PFSK-1 (cell line): ENCODE measurements around the gene ENOSF1.

Experiments
- FOXP2 ChIP-seq: optimal IDR thresholded peaks from 2 replicates; pipeline ENCODE3; 2011; ENCODE audit warnings: borderline replicate concordance, control low read depth, inconsistent platforms; ENCODE audit not compliant: insufficient read depth; ENCODE audit errors: extremely low read length, extremely low read depth
- POLR2AphosphoS5 ChIP-seq: IDR thresholded peaks from 2 replicates; pipeline ENCODE4 v1.6.1; 2012; ENCODE audit warnings: low read depth, mild to moderate bottlenecking, control low read depth, low read length, moderate library complexity
- SIN3A ChIP-seq: IDR thresholded peaks from 2 replicates; pipeline ENCODE4 v1.6.1; 2012; ENCODE audit warnings: mild to moderate bottlenecking, low read length, moderate library complexity, borderline replicate concordance; ENCODE audit not compliant: insufficient read depth
- TAF1 ChIP-seq: IDR thresholded peaks from 2 replicates; pipeline ENCODE4 v1.6.1; 2012; ENCODE audit warnings: low read length, control low read depth, borderline replicate concordance; ENCODE audit not compliant: insufficient read depth
- TF ChIP-seq, protein P1 (sequence below), 2 experiments: IDR thresholded peaks; 2 replicates each; pipeline versions ENCODE4 v1.6.1 to v1.8.0; 2011 to 2012; ENCODE audit warnings: low read depth in 2 of 2, low read length in 2 of 2, control low read depth in 1 of 2, inconsistent platforms in 1 of 2, mild to moderate bottlenecking in 1 of 2, moderate library complexity in 1 of 2; ENCODE audit not compliant: insufficient read depth in 1 of 2

ENOSF1 gene

DNA sequence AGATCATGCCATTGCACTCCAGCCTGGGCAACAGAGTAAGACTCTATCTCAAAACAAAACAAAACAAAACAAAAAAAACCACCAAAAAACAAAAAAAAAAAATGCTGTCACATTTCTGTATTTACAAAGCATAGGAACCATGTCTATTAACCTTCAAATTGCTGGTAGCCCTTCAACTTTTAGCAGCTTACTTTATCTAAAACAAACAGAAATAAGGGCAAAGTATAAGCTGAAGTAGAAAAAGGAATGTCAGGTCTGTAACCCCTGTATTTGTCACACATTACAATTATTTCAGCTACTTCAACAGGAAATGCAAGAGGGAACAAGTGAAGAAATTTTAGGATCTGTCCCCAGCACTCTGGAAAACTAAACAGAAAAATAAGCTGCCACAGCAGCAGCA lies 29.6 kb downstream of the ENOSF1 start:
- no peak for TF ChIP-seq FOXP2
- TF ChIP-seq TAF1 = no peak
- TF ChIP-seq POLR2AphosphoS5 = no peak
- TF ChIP-seq, protein P1, sequence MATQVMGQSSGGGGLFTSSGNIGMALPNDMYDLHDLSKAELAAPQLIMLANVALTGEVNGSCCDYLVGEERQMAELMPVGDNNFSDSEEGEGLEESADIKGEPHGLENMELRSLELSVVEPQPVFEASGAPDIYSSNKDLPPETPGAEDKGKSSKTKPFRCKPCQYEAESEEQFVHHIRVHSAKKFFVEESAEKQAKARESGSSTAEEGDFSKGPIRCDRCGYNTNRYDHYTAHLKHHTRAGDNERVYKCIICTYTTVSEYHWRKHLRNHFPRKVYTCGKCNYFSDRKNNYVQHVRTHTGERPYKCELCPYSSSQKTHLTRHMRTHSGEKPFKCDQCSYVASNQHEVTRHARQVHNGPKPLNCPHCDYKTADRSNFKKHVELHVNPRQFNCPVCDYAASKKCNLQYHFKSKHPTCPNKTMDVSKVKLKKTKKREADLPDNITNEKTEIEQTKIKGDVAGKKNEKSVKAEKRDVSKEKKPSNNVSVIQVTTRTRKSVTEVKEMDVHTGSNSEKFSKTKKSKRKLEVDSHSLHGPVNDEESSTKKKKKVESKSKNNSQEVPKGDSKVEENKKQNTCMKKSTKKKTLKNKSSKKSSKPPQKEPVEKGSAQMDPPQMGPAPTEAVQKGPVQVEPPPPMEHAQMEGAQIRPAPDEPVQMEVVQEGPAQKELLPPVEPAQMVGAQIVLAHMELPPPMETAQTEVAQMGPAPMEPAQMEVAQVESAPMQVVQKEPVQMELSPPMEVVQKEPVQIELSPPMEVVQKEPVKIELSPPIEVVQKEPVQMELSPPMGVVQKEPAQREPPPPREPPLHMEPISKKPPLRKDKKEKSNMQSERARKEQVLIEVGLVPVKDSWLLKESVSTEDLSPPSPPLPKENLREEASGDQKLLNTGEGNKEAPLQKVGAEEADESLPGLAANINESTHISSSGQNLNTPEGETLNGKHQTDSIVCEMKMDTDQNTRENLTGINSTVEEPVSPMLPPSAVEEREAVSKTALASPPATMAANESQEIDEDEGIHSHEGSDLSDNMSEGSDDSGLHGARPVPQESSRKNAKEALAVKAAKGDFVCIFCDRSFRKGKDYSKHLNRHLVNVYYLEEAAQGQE (IDR thresholded peaks at IDR 0.05; ENCODE audit: insufficient read depth in 1 of 2, low read depth in 2 of 2, low read length in 2 of 2) = no peak
- TF ChIP-seq SIN3A = no peak

DNA sequence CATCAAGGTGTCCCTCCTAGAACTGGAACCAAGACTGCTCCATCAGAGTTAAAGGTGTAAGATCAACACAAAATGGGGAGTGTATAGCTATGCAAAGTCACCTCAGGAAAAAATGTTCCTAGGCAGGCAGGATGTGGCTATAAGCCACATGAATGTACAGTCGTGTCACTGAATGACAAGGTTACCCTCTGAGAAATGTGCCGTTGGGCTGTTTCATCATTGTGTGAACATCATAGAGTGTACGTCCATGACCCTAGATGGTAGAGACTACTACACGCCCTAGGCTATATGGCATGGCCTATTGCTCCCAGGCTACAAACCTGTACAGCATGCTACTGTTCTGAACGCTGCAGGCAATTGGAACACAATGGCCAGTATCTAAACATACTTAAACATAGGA lies 30.4 kb downstream of the ENOSF1 start:
- TF ChIP-seq, protein P1 (IDR thresholded peaks at IDR 0.05; ENCODE audit: insufficient read depth in 1 of 2, low read depth in 2 of 2, low read length in 2 of 2) = no peak
- TF ChIP-seq SIN3A = no peak
- no peak for TF ChIP-seq TAF1
- no peak for TF ChIP-seq FOXP2
- no peak for TF ChIP-seq POLR2AphosphoS5

DNA sequence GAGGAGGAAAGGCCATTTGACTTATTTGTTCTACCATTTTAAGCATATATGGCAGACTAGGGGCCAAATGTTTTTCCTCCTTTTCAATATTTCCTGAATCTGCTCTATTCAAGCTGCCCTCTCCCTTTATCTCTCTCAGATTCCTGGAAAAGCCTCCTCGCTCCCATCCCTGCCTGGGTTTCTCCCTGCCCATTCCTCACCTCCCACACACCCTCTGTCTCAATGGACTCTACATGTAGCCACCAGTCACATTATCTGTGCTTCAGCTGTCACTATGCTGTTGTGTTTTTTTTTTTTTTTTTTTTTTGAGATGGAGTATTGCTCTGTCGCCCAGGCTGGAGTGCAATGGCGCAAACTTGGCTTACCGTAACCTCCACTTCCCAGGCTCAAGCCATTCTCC lies 32.0 kb downstream of the ENOSF1 start:
- TF ChIP-seq FOXP2 = no peak
- no peak for TF ChIP-seq TAF1
- TF ChIP-seq, protein P1 (IDR thresholded peaks at IDR 0.05; ENCODE audit: insufficient read depth in 1 of 2, low read depth in 2 of 2, low read length in 2 of 2) = no peak
- TF ChIP-seq SIN3A = no peak
- TF ChIP-seq POLR2AphosphoS5 = no peak

DNA sequence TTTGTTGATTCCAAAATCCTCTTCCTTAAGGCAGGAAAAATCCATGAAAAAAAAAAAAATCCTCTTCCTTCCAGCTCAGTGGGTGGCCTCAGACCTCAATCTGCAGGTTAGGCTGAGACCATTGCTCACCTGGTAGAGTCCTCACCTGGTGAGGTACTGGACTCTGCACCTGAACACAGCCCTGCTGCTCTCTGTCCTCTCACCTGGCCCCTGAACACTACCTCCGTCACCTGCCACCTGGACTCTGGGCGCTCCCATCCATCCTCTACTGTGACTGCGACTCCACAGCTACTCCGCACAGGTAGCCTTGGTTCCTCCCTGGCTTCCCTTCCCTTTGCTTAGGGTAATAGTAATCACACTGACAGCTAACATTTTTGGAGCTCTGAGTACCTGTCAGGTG lies 32.9 kb downstream of the ENOSF1 start:
- TF ChIP-seq FOXP2 (no peak), POLR2AphosphoS5 (no peak), SIN3A (no peak), TAF1 (no peak)

DNA sequence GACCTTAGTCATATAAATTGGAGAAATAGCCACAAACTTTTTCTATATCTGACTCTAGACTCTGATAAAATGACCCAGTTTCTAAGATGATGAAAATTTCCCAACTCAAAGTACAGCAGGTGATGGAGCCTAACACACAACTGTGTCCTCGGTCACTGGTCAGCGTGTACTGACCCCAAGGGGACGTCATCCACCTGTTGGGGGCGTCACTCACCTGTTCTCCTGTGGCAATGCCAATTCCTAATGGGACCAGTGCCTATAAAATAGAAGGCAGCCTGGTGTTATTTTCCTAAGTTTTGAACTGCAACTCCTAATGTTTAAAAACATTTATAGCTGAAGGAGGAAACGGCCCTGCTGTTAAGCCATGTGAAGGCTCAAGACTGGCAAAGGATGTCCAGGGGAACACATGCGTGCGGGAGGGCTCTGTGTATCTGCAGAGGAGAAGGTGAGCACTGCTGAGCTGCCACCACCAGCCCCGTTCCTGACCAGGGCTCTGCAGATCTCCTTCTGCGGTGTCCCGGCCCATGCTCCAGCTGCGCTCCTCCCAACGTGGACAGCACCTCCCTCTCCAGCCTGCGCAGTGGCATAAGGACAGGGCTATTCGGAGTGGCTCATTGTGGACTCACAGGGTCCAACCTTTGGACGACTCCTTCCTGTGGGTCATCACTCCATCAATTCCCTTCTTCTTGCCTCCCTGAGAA lies 33.8 kb downstream of the ENOSF1 start:
- TF ChIP-seq, protein P1 (IDR thresholded peaks at IDR 0.05; ENCODE audit: insufficient read depth in 1 of 2, low read depth in 2 of 2, low read length in 2 of 2) = no peak
- TF ChIP-seq FOXP2 (no peak), SIN3A (no peak), TAF1 (no peak), POLR2AphosphoS5 (no peak)
